Stimulated activated naive CD8-positive, alpha-beta T cell treated with anti-CD3 and anti-CD28 coated beads, Interleukin-15, Interleukin-2, amounts not matched to agents 100 U/mL and 50 U/mL, for 24 hours (primary cell): Measurements from ENCODE around the gene SAMD8.
"Not testable (repeated sequence)": the region's sequence is repeated elsewhere in the genome, so short reads cannot be mapped to it uniquely, and the experiment has no call there.

ENCODE experiments used
- ATAC-seq: fragments of 150-1000 bp; cut with Tn5 transposase; one replicate; pipeline ENCODE4 v1.10.0; 2021
- DNase-seq: peaks from one replicate; pipeline ENCODE4 v3.0.0; 2021

The SAMD8 gene

GRCh38 chr10:75140246-75140645 is 28.8 kb downstream of the SAMD8 start:
- ATAC-seq (no peak), DNase-seq (no peak)

GRCh38 chr10:75143353-75143752 is 31.9 kb downstream of the SAMD8 start:
- ATAC-seq (no peak), DNase-seq (no peak)

DNA sequence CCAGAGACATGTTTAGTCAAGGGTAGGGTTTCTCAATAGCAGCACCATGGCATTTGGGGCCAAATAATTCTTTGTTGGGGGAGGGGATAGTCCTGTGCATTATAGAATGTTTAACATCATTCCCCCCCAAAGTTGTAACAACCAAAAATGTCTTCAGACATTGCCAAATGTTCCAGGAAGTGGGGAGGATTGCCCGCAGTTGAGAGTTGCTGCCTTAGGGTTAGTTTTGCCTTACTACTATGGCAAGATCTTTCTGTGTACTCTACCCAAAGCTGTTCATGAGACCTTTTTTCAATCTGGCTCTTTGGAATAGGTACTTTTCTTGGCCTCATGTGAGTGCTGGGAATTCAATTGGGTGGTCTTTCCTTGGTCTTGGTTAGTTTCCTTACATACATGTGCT is 34.1 kb downstream of the SAMD8 start:
- DNase-seq: no peak
- ATAC-seq: peak; percentile 48

GRCh38 chr10:75146780-75147179 is 35.3 kb downstream of the SAMD8 start:
- DNase-seq: no peak
- no peak for ATAC-seq

DNA sequence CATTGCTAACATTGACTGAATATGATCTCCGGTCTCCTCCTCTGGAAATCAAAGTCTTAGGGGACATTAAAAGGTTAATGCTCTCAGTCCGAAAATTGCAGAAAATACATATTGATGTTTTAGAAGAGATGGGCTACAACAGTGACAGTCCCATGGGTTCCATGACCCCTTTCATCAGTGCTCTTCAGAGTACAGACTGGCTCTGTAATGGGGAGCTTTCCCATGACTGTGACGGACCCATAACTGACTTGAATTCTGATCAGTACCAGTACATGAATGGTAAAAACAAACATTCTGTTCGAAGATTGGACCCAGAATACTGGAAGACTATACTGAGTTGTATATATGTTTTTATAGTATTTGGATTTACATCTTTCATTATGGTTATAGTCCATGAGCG is 39.2 kb downstream of the SAMD8 start:
- ATAC-seq (no peak), DNase-seq (no peak)

- no peak for ATAC-seq
- no peak for DNase-seq
Measured at GRCh38 chr10:75159519-75159918, 48.1 kb downstream of the SAMD8 start.

DNA sequence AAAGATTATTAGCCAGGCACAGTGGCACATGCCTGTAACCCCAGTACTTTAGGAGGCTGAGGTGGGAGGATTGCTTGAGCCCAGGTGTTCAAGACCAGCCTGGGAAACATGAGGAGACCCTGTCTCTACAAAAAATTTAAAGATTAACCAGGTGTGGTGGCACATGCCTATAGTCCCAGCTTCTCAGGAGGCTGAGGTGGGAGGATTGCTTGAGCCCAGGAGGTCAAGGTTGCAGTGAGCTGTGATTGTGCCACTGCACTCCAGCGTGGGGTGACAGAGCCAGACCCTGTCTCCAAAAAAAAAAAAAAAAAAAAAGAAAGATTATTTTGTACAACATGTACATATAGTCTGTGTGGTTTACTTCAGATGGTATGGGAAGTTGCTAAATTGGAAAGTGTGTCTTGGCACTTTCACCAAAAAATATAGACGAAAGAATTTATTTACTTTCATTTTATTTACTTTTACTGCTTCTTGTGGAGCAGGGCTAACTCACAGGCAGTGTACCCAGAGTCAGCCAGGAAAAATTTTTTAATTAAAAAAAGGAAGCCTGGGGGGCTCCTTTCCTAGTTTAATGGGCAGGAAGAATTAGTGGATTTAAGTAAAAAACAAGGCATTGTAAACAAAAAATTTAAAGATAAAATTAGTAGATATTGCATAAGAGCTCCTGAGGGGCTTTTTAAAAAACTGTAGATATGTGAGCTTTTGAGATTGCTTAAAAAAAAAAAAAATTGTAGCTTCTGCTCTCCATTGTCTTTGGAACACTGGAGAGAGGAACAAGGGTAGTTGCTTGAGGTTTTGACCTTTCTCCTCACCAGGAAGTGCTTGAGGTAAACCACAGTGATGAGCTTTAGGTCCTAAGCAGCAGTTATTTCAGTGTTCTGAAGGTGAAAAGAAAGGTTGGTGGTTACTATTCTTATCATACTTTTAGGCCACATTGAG is 54.5 kb downstream of the SAMD8 start:
- DNase-seq: no peak
- ATAC-seq: peak; percentile 93

DNA sequence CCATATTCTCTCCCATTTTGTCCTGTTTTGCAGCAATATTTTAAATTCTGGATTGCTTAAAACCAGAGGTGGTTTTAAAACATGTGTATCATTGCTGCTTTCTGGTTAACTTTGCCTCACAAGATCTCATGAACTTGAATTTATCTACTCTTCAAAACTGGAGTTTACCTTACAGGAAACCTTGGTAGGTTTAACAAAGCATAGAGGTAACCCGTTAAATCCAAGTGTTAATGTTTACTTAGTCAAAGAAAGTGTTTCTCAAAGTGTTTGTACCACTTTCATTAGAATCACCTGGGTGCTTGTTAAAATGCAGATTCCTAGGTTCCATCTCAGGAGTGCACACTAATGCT is 55.1 kb downstream of the SAMD8 start:
- ATAC-seq: no peak
- no peak for DNase-seq

- no peak for ATAC-seq
Measured at GRCh38 chr10:75168275-75168674, 56.8 kb downstream of the SAMD8 start.

GRCh38 chr10:75170215-75170614 is 58.8 kb downstream of the SAMD8 start:
- ATAC-seq: no peak

More at GRCh38 chr10:75168275-75168674, 56.8 kb downstream of the SAMD8 start:
- DNase-seq: no peak

DNA sequence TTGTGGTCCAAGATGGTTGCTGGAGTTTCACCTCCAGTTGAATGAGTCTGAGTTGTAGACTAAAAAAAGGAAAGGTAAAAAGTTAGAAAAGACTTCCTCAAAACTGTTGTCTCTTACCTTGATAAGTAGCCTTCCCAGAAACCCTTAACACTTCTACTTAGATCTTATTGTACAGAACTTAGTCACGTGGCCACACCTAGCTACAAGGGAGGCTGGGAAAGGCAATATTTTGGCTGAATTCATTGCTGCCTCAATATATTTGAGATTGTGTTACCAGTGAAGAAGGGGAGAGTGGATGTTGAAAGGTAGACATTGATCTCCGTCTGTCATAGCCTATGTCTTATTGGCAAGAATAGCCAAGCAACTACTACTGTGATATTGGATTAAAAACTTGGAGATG is 63.6 kb downstream of the SAMD8 start:
- ATAC-seq (no peak), DNase-seq (no peak)

More at GRCh38 chr10:75170215-75170614, 58.8 kb downstream of the SAMD8 start:
- no peak for DNase-seq

- no peak for DNase-seq
- no peak for ATAC-seq
Measured at GRCh38 chr10:75176046-75176445, 64.6 kb downstream of the SAMD8 start.

DNA sequence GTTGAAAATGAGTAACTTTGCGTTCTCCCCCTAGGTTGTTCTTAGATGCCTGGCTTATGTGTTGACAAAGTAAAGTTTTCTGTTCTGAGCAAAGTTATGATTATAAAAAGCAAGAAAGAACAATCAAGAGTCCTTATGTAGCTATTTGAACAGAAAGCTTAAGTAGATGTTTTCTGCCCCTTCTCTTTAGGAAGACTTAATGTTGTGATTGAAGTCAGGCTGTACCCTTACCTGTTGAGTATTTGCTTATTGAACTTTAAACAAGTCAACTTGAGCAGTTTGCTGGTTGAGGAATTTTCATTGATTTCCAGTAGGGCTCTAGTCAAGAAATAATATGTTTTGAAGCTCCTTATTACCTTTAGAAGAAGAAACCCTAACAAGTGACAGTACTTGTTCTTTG is 65.3 kb downstream of the SAMD8 start:
- no peak for ATAC-seq

DNA sequence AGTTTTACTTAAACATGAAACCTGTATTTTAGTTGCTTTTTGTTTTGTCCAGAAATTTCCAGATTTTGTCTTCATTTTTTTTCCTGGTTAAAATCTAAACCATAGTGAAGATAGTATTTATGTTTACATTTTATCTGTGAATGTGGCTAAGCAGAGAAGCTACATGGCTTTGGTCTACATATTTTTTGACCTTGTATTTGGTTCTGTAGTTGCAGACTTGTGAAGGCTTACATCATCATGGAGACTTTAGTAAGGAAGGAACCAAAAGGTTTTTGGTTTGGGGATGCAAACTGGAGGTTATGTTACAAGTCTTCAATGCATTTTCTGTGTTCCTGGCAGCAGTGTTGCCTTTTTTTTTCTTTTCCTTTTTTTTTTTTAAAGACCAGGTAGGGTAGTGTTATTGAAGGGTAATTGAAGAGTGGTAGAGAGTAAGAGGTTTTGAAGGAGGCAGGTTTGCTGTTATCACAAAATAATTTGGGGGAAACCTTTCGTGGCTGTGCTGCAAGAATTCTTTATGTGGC is 68.3 kb downstream of the SAMD8 start:
- DNase-seq (no peak), ATAC-seq (no peak)

More for the DNA sequence above, 65.3 kb downstream of the SAMD8 start:
- no peak for DNase-seq

- DNase-seq (no peak), ATAC-seq (no peak)
Measured at GRCh38 chr10:75180592-75180991, 69.1 kb downstream of the SAMD8 start.

DNA sequence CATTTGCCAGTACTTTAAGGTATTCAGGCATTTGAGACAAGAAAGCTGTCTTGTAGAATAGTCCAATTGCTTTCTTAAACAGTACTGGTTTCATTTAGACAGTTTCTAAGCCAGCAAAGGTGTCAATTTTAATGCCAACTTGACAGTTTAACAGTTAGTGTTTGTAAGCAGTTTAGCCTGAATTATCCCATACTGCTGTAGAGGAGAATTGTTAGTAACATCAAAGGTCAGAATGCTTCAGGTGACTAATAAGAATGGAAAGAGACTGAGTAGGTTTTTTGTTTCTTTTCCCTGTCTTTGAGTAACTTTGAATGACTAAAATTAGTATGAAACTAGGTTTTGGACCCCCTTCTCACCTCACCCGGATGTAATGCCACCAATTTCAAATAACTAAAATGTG is 69.6 kb downstream of the SAMD8 start:
- ATAC-seq (peak; percentile 70), DNase-seq (no peak)

GRCh38 chr10:75186310-75186709 is 74.9 kb downstream of the SAMD8 start:
- DNase-seq (no peak), ATAC-seq (no peak)

- ATAC-seq (peak; percentile 85), DNase-seq (peak; percentile 54)
Measured at GRCh38 chr10:75187961-75188426, 76.5 kb downstream of the SAMD8 start.

GRCh38 chr10:75188522-75188921 is 77.1 kb downstream of the SAMD8 start:
- DNase-seq, ATAC-seq: not testable (repeated sequence)

- DNase-seq (no peak), ATAC-seq (no peak)
Measured at GRCh38 chr10:75189266-75190096, 78.0 kb downstream of the SAMD8 start.

DNA sequence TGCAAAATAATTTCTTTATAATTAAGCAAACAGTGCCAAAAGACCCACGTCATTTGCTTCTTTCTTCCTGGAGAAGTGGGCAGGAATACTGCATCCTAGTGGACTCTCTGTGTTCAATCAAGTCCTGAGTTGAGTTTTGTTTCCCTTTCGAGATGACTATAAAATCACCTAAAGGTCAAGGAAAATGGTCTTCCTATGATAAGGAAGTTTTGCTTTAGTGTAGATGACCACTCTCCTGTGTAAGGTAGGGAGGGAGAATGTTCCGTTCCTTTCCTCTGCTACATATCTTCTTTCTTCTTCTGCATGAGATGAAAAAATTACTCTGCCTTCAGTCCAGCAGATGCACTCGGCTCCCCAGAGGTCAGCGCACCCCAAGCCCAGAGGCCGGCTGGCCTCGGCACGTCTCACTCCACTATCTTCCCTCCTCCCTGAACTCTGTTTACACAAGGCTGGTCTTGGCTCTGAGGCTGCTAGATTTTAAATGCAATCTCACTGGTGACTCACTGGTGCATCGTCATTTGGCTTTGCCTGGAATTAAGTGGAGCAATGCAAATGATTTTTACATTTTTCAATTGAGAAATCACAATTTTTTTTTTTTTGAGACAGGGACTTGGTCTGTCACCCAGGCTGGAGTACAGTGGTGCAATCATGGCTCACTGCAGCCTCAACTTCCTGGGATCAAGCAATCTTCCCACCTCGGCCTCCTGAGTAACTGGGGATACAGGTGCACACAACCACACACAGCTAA is 80.5 kb downstream of the SAMD8 start:
- no peak for DNase-seq

GRCh38 chr10:75194625-75195024 is 83.2 kb downstream of the SAMD8 start:
- ATAC-seq, DNase-seq: not testable (repeated sequence)

More for the DNA sequence above, 80.5 kb downstream of the SAMD8 start:
- ATAC-seq: no peak
